D721Med (cell line): ENCODE data around the gene KIR3DL2.
"Not testable (repeated sequence)": the region's sequence is repeated elsewhere in the genome, so short reads cannot be mapped to it uniquely, and the experiment has no call there.

ENCODE experiments used
- DNase-seq: peaks from one replicate; pipeline ENCODE4 v3.0.0; 2011; ENCODE audit warnings: low spot score; ENCODE audit not compliant: insufficient read length
- FAIRE-seq: peaks from 2 replicates; lab custom pipeline; 2011; peaks lifted over from hg19 to GRCh38; lab: Jason Lieb, UNC
- TF ChIP-seq, protein P1 (sequence below): IDR thresholded peaks from 2 replicates; pipeline ENCODE4 v1.5.1; 2012; ENCODE audit warnings: mild to moderate bottlenecking, control low read depth; ENCODE audit not compliant: insufficient read depth; ENCODE audit errors: missing control alignments

Gene KIR3DL2

DNA sequence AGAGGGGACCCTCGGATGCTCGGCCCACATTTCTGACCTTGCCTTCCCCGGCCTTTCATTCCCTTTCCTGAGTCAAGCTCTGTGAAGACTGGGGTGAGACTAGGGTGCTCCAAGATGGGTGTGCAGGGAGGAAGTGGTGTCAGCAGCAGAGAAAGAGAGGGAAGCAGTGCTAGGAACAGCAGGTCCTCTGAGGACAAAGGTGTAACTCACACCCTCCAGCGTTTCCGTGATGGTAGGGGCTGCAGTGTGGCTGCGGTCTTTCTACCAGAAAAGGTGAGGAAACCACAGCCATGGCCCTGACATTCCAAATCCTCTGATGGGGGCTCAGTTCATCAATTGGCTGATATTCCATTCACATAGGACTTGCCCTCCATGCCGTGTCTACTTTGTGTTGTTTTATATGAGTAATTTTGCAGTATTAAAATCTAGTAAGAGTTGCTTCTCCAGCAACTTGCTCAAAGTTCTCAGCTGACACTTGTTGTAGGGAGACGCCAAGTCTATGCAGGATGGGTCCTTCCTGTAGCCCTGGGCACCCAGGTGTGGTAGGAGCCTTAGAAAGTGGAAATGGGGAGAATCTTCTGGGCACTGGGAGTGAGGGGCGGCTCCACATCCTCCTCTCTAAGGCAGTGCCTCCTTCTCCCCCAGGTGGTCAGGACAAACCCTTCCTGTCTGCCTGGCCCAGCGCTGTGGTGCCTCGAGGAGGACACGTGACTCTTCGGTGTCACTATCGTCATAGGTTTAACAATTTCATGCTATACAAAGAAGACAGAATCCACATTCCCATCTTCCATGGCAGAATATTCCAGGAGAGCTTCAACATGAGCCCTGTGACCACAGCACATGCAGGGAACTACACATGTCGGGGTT lies 32.3 kb upstream of the KIR3DL2 start:
- DNase-seq, result no peak
- FAIRE-seq, result no peak
- TF ChIP-seq, protein P1, sequence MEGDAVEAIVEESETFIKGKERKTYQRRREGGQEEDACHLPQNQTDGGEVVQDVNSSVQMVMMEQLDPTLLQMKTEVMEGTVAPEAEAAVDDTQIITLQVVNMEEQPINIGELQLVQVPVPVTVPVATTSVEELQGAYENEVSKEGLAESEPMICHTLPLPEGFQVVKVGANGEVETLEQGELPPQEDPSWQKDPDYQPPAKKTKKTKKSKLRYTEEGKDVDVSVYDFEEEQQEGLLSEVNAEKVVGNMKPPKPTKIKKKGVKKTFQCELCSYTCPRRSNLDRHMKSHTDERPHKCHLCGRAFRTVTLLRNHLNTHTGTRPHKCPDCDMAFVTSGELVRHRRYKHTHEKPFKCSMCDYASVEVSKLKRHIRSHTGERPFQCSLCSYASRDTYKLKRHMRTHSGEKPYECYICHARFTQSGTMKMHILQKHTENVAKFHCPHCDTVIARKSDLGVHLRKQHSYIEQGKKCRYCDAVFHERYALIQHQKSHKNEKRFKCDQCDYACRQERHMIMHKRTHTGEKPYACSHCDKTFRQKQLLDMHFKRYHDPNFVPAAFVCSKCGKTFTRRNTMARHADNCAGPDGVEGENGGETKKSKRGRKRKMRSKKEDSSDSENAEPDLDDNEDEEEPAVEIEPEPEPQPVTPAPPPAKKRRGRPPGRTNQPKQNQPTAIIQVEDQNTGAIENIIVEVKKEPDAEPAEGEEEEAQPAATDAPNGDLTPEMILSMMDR, result no peak

GRCh38 chr19:54824416-54824815 lies 25.8 kb upstream of the KIR3DL2 start:
- DNase-seq, FAIRE-seq: not testable (repeated sequence)

DNA sequence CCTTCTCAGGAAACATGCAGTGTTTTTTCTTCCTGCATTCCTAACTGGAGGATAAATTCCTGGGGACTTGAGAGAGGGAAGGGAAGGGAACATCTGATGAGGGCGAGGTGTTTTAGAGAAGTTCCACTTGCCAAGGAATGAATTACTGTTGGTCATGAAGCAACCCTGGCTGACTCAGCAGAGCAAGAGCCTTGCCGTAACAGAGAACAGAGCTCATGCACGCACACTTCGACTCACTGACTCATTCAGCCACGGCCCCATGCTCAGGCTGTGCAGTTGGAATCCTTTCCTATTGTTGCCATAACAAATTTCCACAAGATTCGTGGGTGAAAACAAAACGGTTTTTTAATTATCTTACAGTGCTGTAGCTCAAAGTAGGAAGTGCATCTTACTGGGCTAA lies 24.9 kb upstream of the KIR3DL2 start:
- not testable (repeated sequence) for FAIRE-seq, DNase-seq

GRCh38 chr19:54828064-54828463 lies 22.2 kb upstream of the KIR3DL2 start:
- not testable (repeated sequence) for DNase-seq, FAIRE-seq

- not testable (repeated sequence) for DNase-seq
Observed at GRCh38 chr19:54832496-54832895, 17.7 kb upstream of the KIR3DL2 start, which contains the start of gene KIR2DS4. Gene KIR2DS4, plus strand, starts transcription at chr19:54832676.

DNA sequence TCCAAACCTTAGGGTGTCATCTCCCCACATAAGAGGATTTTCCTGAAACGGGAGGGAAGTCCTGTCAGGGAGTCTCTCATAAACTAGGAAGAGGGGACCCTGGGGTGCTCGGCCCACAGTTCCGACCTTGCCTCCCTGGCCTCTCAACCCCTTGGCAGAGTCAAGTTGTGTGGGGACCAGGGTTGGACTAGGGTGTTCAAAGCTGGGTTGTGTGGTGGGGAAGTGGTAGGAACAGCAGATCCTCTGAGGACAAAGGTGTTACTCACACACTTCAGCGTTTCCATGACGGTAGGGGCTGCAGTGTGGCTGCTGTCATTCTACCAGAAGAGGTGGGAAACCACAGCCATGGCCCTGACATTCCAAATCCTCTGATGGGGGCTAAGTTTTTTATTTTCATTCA lies 15.1 kb upstream of the KIR3DL2 start:
- not testable (repeated sequence) for DNase-seq, FAIRE-seq

More at GRCh38 chr19:54832496-54832895, 17.7 kb upstream of the KIR3DL2 start, which contains the start of gene KIR2DS4:
- FAIRE-seq, result not testable (repeated sequence)

DNA sequence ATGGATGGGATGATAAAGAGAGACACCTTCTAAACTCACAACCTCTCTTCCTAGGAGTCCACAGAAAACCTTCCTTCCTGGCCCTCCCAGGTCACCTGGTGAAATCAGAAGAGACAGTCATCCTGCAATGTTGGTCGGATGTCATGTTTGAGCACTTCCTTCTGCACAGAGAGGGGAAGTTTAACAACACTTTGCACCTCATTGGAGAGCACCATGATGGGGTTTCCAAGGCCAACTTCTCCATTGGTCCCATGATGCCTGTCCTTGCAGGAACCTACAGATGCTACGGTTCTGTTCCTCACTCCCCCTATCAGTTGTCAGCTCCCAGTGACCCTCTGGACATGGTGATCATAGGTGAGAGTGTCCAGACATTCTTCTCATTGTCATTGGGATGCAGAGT lies 12.7 kb upstream of the KIR3DL2 start:
- not testable (repeated sequence) for FAIRE-seq, DNase-seq

- DNase-seq, FAIRE-seq: not testable (repeated sequence)
Observed at GRCh38 chr19:54843171-54843570, 7.1 kb upstream of the KIR3DL2 start.

DNA sequence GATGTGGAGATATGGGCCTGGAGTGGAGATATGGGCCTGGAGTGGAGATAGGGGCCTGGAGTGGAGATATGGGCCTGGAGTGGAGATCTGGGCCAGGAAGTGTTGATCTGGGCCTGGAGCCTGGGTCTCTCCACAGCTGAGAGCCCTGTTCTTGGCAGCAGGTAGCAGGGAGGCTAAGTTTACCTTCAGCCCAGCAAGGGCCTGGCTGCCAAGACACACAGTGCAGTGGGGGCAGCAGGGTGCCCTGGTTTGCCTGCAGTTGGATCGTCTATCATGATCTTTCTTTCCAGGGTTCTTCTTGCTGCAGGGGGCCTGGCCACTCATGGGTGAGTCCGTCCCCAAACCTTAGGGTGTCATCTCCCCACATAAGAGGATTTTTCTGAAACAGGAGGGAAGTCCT lies 687 bp downstream of the KIR3DL2 start:
- TF ChIP-seq, protein P1, result no peak
- FAIRE-seq (no peak), DNase-seq (no peak)

- TF ChIP-seq, protein P1, result no peak
- FAIRE-seq (no peak), DNase-seq (no peak)
Observed at GRCh38 chr19:54851353-54851752, 1.1 kb downstream of the KIR3DL2 start.

GRCh38 chr19:54855241-54855640 lies 5.0 kb downstream of the KIR3DL2 start:
- FAIRE-seq, DNase-seq: not testable (repeated sequence)

- DNase-seq, FAIRE-seq: not testable (repeated sequence)
Observed at GRCh38 chr19:54858476-54858875, 8.2 kb downstream of the KIR3DL2 start.

DNA sequence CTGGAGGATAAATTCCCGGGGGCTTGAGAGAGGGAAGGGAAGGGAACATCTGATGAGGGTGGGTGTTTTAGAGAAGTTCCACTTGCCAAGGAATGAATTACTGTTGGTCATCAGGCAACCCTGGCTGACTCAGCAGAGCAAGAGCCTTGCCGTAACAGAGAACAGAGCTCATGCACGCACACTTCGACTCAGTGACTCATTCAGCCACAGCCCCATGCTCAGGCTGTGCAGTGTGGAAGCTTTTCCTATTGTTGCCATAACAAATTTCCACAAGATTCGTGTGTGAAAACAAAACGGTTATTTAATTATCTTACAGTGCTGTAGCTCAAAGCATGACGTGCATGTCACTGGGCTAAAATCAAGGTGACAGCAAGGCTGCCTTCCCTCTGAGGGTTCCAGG lies 9.2 kb downstream of the KIR3DL2 start:
- not testable (repeated sequence) for FAIRE-seq, DNase-seq

DNA sequence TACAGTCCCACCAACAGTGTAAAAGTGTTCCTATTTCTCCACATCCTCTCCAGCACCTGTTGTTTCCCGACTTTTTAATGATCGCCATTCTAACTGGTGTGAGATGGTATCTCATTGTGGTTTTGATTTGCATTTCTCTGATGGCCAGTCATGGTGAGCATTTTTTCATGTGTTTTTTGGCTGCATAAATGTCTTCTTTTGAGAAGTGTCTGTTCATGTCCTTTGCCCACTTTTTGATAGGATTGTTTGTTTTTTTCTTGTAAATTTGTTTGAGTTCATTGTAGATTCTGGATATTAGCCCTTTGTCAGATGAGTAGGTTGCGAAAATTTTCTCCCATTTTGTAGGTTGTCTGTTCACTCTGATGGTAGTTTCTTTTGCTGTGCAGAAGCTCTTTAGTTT lies 13.2 kb downstream of the KIR3DL2 start:
- DNase-seq, FAIRE-seq: not testable (repeated sequence)
